H9 (cell line): ENCODE data around the gene MRPS30. TPM values are rescaled to one million over a fixed set of nuclear protein-coding genes. Genes with fewer than 3 reads are reported as not detected.

Experiments used
- DNase-seq: peaks from one replicate; pipeline ENCODE4 v3.0.0-alpha.2; 2017
- H2AFZ ChIP-seq: one replicate; pipeline ENCODE4 v1.6.1; 2013; ENCODE audit warnings: mild to moderate bottlenecking, low read length, control low read depth, moderate library complexity
- H2AK5ac ChIP-seq: 2 replicates; pipeline ENCODE4 v1.6.1; 2013; ENCODE audit warnings: low read length, control low read depth, mixed read lengths; ENCODE audit not compliant: insufficient read length
- H2BK120ac ChIP-seq: one replicate; pipeline ENCODE4 v1.6.1; 2013; ENCODE audit warnings: low read depth, mild to moderate bottlenecking, low read length, control low read depth, inconsistent platforms; ENCODE audit not compliant: poor library complexity, severe bottlenecking
- H2BK12ac ChIP-seq: 2 replicates; pipeline ENCODE4 v1.6.1; 2013; ENCODE audit warnings: low read length, control low read depth, mixed read lengths, low read depth; ENCODE audit not compliant: insufficient read length
- H2BK15ac ChIP-seq: 2 replicates; pipeline ENCODE4 v1.6.1; 2013; ENCODE audit warnings: low read depth, low read length, control low read depth
- H2BK20ac ChIP-seq: one replicate; pipeline ENCODE4 v1.6.1; 2013; ENCODE audit warnings: low read depth, mild to moderate bottlenecking, low read length, control low read depth, inconsistent platforms; ENCODE audit not compliant: poor library complexity, severe bottlenecking
- H2BK5ac ChIP-seq: 2 replicates; pipeline ENCODE4 v1.6.1; 2013; ENCODE audit warnings: low read length, control low read depth, mixed read lengths; ENCODE audit not compliant: insufficient read length
- H3K14ac ChIP-seq: 2 replicates; pipeline ENCODE4 v1.6.1; 2013; ENCODE audit warnings: low read length, control low read depth; ENCODE audit not compliant: insufficient read depth
- H3K18ac ChIP-seq: 2 replicates; pipeline ENCODE4 v1.6.1; 2013; ENCODE audit warnings: low read depth, mild to moderate bottlenecking, mixed read lengths, low read length, control low read depth; ENCODE audit not compliant: insufficient read length
- H3K23ac ChIP-seq: 2 replicates; pipeline ENCODE4 v1.6.1; 2013; ENCODE audit warnings: low read length, control low read depth, mixed read lengths, low read depth; ENCODE audit not compliant: insufficient read length
- H3K23me2 ChIP-seq: 2 replicates; pipeline ENCODE4 v1.6.1; 2013; ENCODE audit warnings: low read depth, mild to moderate bottlenecking, mixed read lengths, low read length, control low read depth; ENCODE audit not compliant: insufficient read length, poor library complexity, severe bottlenecking
- H3K27ac ChIP-seq: 2 replicates; pipeline ENCODE4 v1.5.1; 2013; ENCODE audit warnings: low read length, control low read depth, mixed read lengths, low read depth; ENCODE audit not compliant: insufficient read length
- H3K27me3 ChIP-seq: 2 replicates; pipeline ENCODE4 v1.6.1; 2013; ENCODE audit warnings: low read length, control low read depth, inconsistent platforms; ENCODE audit not compliant: insufficient read depth
- H3K4ac ChIP-seq: 2 replicates; pipeline ENCODE4 v1.6.1; 2013; ENCODE audit warnings: low read depth, mild to moderate bottlenecking, control low read depth, inconsistent platforms, low read length, moderate library complexity
- H3K4me1 ChIP-seq: 2 replicates; pipeline ENCODE4 v1.6.1; 2013; ENCODE audit warnings: low read length, control low read depth, inconsistent platforms; ENCODE audit not compliant: insufficient read depth
- H3K4me2 ChIP-seq: 2 replicates; pipeline ENCODE4 v1.6.1; 2013; ENCODE audit warnings: low read length, control low read depth, mixed read lengths; ENCODE audit not compliant: insufficient read length, insufficient read depth
- H3K56ac ChIP-seq: 2 replicates; pipeline ENCODE4 v1.6.1; 2013; ENCODE audit warnings: low read depth, mild to moderate bottlenecking, mixed read lengths, low read length, control low read depth; ENCODE audit not compliant: insufficient read length
- H3K79me1 ChIP-seq: 2 replicates; pipeline ENCODE4 v1.6.1; 2013; ENCODE audit warnings: low read depth, mild to moderate bottlenecking, moderate library complexity, low read length, control low read depth, inconsistent platforms; ENCODE audit not compliant: insufficient read depth, poor library complexity, severe bottlenecking
- H3K79me2 ChIP-seq: 2 replicates; pipeline ENCODE4 v1.6.1; 2013; ENCODE audit warnings: low read length, control low read depth, inconsistent platforms; ENCODE audit not compliant: insufficient read depth
- H3K9ac ChIP-seq: 2 replicates; pipeline ENCODE4 v1.6.1; 2013; ENCODE audit warnings: low read length, control low read depth, mixed read lengths; ENCODE audit not compliant: insufficient read length; ENCODE audit errors: extremely low read depth
- H3K9me3 ChIP-seq: one replicate; pipeline ENCODE4 v1.6.1; 2013; ENCODE audit warnings: low read depth, low read length, inconsistent platforms; ENCODE audit not compliant: control insufficient read depth
- H3T11ph ChIP-seq: one replicate; pipeline ENCODE4 v1.6.1; 2013; ENCODE audit warnings: mild to moderate bottlenecking, low read length, control low read depth, inconsistent platforms
- H4K20me1 ChIP-seq: one replicate; pipeline ENCODE4 v1.6.1; 2013; ENCODE audit not compliant: control insufficient read depth, insufficient read length, insufficient read depth
- H4K5ac ChIP-seq: 2 replicates; pipeline ENCODE4 v1.6.1; 2013; ENCODE audit warnings: low read depth, mild to moderate bottlenecking, mixed read lengths, low read length, control low read depth; ENCODE audit not compliant: insufficient read length
- H4K8ac ChIP-seq: replicated peaks from 2 replicates; pipeline ENCODE4 v1.6.1; 2013; ENCODE audit warnings: low read length, control low read depth, mixed read lengths, low read depth; ENCODE audit not compliant: insufficient read length
- H4K91ac ChIP-seq: 2 replicates; pipeline ENCODE4 v1.6.1; 2013; ENCODE audit warnings: low read depth, mild to moderate bottlenecking, moderate library complexity, mixed read lengths, low read length, control low read depth; ENCODE audit not compliant: insufficient read length
- H3K27ac Mint-ChIP-seq, 3 experiments: 2 replicates in 2 of 3; 3 replicates in 1 of 3; pipeline ENCODE4 v1.8.0; 2020 to 2021; ENCODE audit warnings: mixed read lengths in 3 of 3, mild to moderate bottlenecking in 1 of 3, moderate library complexity in 1 of 3
- H3K27me3 Mint-ChIP-seq: 2 replicates; pipeline ENCODE4 v1.8.0; 2021; ENCODE audit warnings: low read depth, mild to moderate bottlenecking, moderate library complexity, mixed read lengths
- H3K36me3 Mint-ChIP-seq, 3 experiments: 2 replicates in 2 of 3; 3 replicates in 1 of 3; pipeline ENCODE4 v1.8.0; 2020 to 2021; ENCODE audit warnings: low read depth in 3 of 3, mixed read lengths in 3 of 3; ENCODE audit not compliant: insufficient read depth in 1 of 3
- H3K4me1 Mint-ChIP-seq, 2 experiments: 2 replicates each; pipeline ENCODE4 v1.8.0; 2020; ENCODE audit warnings: mixed read lengths in 2 of 2
- H3K4me3 Mint-ChIP-seq, 2 experiments: 2 replicates in 1 of 2; 3 replicates in 1 of 2; pipeline ENCODE4 v1.8.0; 2020 to 2021; ENCODE audit warnings: mild to moderate bottlenecking in 2 of 2, mixed read lengths in 2 of 2, moderate library complexity in 1 of 2
- H3K9me3 Mint-ChIP-seq, 2 experiments: 2 replicates in 1 of 2; 3 replicates in 1 of 2; pipeline ENCODE4 v1.8.0; 2020; ENCODE audit warnings: mild to moderate bottlenecking in 2 of 2, mixed read lengths in 2 of 2, moderate library complexity in 1 of 2
- WGBS: extraction: QIAGEN DNeasy Blood & Tissue Kit; methylation state at CpG from one replicate; pipeline ENCODE4 v1.1.7; 2013; ENCODE audit warnings: missing lambda C conversion rate, low lambda C conversion rate, mixed read lengths; ENCODE audit not compliant: insufficient read length; ENCODE audit errors: extremely low coverage; 5-methylcytosine and 5-hydroxymethylcytosine counted together
- total RNA-seq: library from RNA; stranded (reverse); gene quantifications from 2 replicates; pipeline ENCODE4 v1.2.1, GENCODE V29; 2021
- TF ChIP-seq, protein P1 (sequence below): fragments of 200-600 bp; sonication (generic); conservative IDR thresholded peaks from 3 replicates; pipeline ENCODE4 v1.8.0; 2021; ENCODE audit warnings: antibody characterized with exemption, mild to moderate bottlenecking

The MRPS30 gene
- total RNA-seq, 1 experiment from 2014 or later = 76.3 TPM

DNA sequence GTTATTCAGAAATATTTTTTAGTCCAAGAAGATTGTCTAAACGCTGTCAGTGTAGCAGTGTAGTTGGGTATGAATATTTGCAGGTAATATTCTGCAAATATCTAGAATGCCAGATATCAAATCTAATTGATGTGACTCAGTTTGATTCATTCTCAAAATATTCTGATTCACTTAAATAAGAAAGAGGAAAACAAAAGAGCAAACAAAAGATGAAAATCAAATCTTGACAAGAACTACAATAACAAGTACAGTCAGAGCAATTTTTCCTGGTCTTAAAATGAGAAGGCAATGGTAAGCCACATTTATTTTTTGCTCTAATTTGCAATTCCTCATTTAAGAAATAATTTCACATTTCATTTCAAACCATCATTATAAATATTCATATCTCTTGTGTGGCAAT is 36.0 kb downstream of the MRPS30 start:
- no peak overlapping the region for H2BK20ac ChIP-seq
- H3K4me1 Mint-ChIP-seq = no peaks in the 10 kb centered on the region
- no peak overlapping the region for H3T11ph ChIP-seq
- H2AK5ac ChIP-seq = no peak overlapping the region
- H4K20me1 ChIP-seq = no peaks in the 10 kb centered on the region
- peaks cover 3% of the 10 kb centered on the region for H3K9me3 ChIP-seq
- no peaks in the 10 kb centered on the region for H3K23me2 ChIP-seq
- H3K4me2 ChIP-seq = no peak overlapping the region
- H3K79me1 ChIP-seq = no peaks in the 10 kb centered on the region
- no peaks in the 10 kb centered on the region for H3K27me3 ChIP-seq
- H3K4ac ChIP-seq = no peak overlapping the region
- no peak overlapping the region for H2BK120ac ChIP-seq
- H3K27me3 Mint-ChIP-seq = no peaks in the 10 kb centered on the region
- H2AFZ ChIP-seq = no peak overlapping the region
- no peaks in the 10 kb centered on the region for H3K79me2 ChIP-seq
- WGBS = no CpG with 5 or more reads among the region's 1 CpG
- peaks cover 3 to 7% (median 5%) of the 10 kb centered on the region in 3 experiments for H3K36me3 Mint-ChIP-seq
- H3K56ac ChIP-seq = no peak overlapping the region
- no peak overlapping the region for H3K27ac Mint-ChIP-seq
- no peak overlapping the region for H4K91ac ChIP-seq
- no peak overlapping the region for H3K9ac ChIP-seq
- no peak overlapping the region for H2BK5ac ChIP-seq
- TF ChIP-seq, protein P1, sequence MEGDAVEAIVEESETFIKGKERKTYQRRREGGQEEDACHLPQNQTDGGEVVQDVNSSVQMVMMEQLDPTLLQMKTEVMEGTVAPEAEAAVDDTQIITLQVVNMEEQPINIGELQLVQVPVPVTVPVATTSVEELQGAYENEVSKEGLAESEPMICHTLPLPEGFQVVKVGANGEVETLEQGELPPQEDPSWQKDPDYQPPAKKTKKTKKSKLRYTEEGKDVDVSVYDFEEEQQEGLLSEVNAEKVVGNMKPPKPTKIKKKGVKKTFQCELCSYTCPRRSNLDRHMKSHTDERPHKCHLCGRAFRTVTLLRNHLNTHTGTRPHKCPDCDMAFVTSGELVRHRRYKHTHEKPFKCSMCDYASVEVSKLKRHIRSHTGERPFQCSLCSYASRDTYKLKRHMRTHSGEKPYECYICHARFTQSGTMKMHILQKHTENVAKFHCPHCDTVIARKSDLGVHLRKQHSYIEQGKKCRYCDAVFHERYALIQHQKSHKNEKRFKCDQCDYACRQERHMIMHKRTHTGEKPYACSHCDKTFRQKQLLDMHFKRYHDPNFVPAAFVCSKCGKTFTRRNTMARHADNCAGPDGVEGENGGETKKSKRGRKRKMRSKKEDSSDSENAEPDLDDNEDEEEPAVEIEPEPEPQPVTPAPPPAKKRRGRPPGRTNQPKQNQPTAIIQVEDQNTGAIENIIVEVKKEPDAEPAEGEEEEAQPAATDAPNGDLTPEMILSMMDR = no peak
- H4K8ac ChIP-seq = no peak overlapping the region
- H3K27ac ChIP-seq = no peak overlapping the region
- H3K9me3 Mint-ChIP-seq = peaks cover 6% of the 10 kb centered on the region in 2 experiments; a peak in 4 of 5 replicates
- H4K5ac ChIP-seq = no peak overlapping the region
- no peak overlapping the region for H3K23ac ChIP-seq
- no peaks in the 10 kb centered on the region for H3K4me1 ChIP-seq
- H3K18ac ChIP-seq = no peak overlapping the region
- no peak overlapping the region for H3K14ac ChIP-seq
- no peak overlapping the region for H2BK15ac ChIP-seq
- no peak overlapping the region for H2BK12ac ChIP-seq
- no peak for DNase-seq
- H3K4me3 Mint-ChIP-seq = no peak overlapping the region
